ENCODE measurements around the gene LTB4R. TPM values are rescaled to one million over a fixed set of nuclear protein-coding genes. Genes with fewer than 3 reads are reported as not detected.

Gene LTB4R
- total RNA-seq, 1 experiment from 2014 or later, result 29.6 TPM

DNA sequence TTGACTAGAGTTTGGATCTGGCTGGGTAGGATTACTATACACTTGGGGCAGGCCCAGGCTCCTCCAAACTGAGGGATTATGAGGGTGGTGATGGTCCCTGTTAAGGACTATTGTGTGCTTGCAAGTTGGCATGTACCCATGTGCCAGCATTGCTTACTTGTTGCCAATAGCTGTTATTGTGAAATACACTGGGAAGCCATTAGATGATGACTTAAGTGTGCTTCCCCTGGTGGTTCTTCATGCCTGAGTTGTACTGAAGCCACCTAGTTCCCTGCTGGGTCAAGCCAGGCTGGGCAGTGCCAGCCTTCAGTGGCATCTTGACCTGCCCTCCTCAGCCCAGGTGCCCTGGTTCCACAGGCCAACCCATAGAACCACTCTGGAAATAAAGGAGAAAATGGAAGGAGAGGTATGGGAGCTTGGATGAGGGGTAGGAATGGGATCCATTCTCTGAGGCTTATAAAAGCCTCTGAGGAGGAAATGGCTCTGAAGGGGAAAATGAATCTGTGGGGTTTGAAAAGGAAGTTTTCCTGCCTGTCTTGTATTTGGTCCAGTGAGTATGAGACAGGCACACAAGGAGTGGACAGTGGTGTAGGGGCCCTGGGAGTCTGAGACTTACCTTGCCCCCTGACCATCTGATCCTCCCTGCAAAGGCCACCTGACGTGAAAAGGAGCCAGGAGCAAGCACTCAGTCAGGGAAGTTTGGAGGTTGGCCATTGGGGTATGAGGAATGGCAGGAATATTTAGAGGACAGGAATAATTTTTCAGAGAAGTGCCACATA lies 724 bp downstream of the LTB4R start:
- Histone ChIP-seq H3K4me1 (ENCODE audit: low read length) (peaks cover 29% of the 10 kb centered on the region), H3K9me3 (ENCODE audit: low read length) (no peaks in the 10 kb centered on the region), H3K27ac (ENCODE audit: low read length) (peak overlapping the region; percentile 33; the same call in 1 of the 2 replicates)

GRCh38 chr14:24312736-24313507 lies 1.6 kb downstream of the LTB4R start:
- Histone ChIP-seq H3K4me2 (ENCODE audit: low read depth, low read length, poor library complexity, severe bottlenecking) (peak overlapping the region; percentile 67), H3K4me1 (ENCODE audit: low read length) (peaks cover 29% of the 10 kb centered on the region), H3K27ac (ENCODE audit: low read length) (no peak overlapping the region), H3K27me3 (ENCODE audit: low read length) (no peaks in the 10 kb centered on the region), H3K36me3 (ENCODE audit: insufficient read depth, low read length) (peaks cover 17% of the 10 kb centered on the region; the same call in 1 of the 2 replicates), H3K9me2 (replicated peaks; ENCODE audit: insufficient read depth, low read length) (no peaks in the 10 kb centered on the region), H3K79me2 (ENCODE audit: low read length) (peaks cover 10% of the 10 kb centered on the region; the same call in 1 of the 2 replicates), H3K9ac (ENCODE audit: low read length) (peak overlapping the region; percentile 74; the same call in 1 of the 2 replicates), H2AFZ (ENCODE audit: low read length) (no peak overlapping the region), H4K20me1 (ENCODE audit: insufficient read depth, low read depth, low read length) (peaks cover 8% of the 10 kb centered on the region; the same call in 1 of the 2 replicates), H3K4me3 (ENCODE audit: low read length) (no peak overlapping the region; the same call in 1 of the 2 replicates), H3K9me3 (ENCODE audit: low read length) (no peaks in the 10 kb centered on the region)
- DNase-seq, result no peak

More for the DNA sequence above, 724 bp downstream of the LTB4R start:
- no peak for DNase-seq
- peak overlapping the region; percentile 64 for H3K4me3 ChIP-seq (ENCODE audit: low read length)
- H3K9me2 ChIP-seq (replicated peaks; ENCODE audit: insufficient read depth, low read length), result no peaks in the 10 kb centered on the region
- H3K9ac ChIP-seq (ENCODE audit: low read length), result peak overlapping the region; percentile 74
- H3K27me3 ChIP-seq (ENCODE audit: low read length), result no peaks in the 10 kb centered on the region
- H3K36me3 ChIP-seq (ENCODE audit: insufficient read depth, low read length), result peaks cover 17% of the 10 kb centered on the region; the same call in 1 of the 2 replicates
- H3K79me2 ChIP-seq (ENCODE audit: low read length), result peaks cover 10% of the 10 kb centered on the region; the same call in 1 of the 2 replicates
- peak overlapping the region; percentile 67 for H3K4me2 ChIP-seq (ENCODE audit: low read depth, low read length, poor library complexity, severe bottlenecking)
- no peak overlapping the region for H2AFZ ChIP-seq (ENCODE audit: low read length)
- no peaks in the 10 kb centered on the region; the same call in 1 of the 2 replicates for H4K20me1 ChIP-seq (ENCODE audit: insufficient read depth, low read depth, low read length)

DNA sequence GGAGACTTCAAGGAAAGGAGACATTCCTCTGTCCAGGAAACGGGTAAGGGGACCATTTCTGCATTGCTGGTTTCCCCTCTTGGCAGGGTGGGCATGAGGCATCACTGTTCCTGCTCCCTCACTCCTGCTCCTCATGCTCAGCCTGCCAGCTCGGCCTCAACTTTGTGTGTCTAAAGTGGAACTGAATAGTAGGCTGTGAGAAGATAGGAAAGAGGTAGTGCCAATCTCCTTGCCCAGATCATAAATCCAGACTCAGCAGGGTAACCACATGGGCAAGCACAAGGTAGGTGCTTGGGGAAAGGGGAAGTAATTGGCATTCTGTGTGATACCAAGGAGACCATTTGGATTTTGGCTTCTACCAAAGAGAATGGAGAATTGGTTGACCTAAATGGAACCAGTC lies 2.6 kb downstream of the LTB4R start:
- Histone ChIP-seq H3K9ac (ENCODE audit: low read length) (no peak overlapping the region), H4K20me1 (ENCODE audit: insufficient read depth, low read depth, low read length) (peaks cover 8% of the 10 kb centered on the region; the same call in 1 of the 2 replicates), H3K27ac (ENCODE audit: low read length) (no peak overlapping the region), H3K4me1 (ENCODE audit: low read length) (peaks cover 29% of the 10 kb centered on the region), H3K27me3 (ENCODE audit: low read length) (no peaks in the 10 kb centered on the region), H3K4me2 (ENCODE audit: low read depth, low read length, poor library complexity, severe bottlenecking) (no peak overlapping the region), H3K36me3 (ENCODE audit: insufficient read depth, low read length) (peaks cover 10% of the 10 kb centered on the region; the same call in 1 of the 2 replicates), H3K9me2 (replicated peaks; ENCODE audit: insufficient read depth, low read length) (no peaks in the 10 kb centered on the region), H3K79me2 (ENCODE audit: low read length) (peaks cover 4% of the 10 kb centered on the region; the same call in 1 of the 2 replicates), H3K4me3 (ENCODE audit: low read length) (no peak overlapping the region), H2AFZ (ENCODE audit: low read length) (no peak overlapping the region), H3K9me3 (ENCODE audit: low read length) (no peaks in the 10 kb centered on the region)
- no peak for DNase-seq

DNA sequence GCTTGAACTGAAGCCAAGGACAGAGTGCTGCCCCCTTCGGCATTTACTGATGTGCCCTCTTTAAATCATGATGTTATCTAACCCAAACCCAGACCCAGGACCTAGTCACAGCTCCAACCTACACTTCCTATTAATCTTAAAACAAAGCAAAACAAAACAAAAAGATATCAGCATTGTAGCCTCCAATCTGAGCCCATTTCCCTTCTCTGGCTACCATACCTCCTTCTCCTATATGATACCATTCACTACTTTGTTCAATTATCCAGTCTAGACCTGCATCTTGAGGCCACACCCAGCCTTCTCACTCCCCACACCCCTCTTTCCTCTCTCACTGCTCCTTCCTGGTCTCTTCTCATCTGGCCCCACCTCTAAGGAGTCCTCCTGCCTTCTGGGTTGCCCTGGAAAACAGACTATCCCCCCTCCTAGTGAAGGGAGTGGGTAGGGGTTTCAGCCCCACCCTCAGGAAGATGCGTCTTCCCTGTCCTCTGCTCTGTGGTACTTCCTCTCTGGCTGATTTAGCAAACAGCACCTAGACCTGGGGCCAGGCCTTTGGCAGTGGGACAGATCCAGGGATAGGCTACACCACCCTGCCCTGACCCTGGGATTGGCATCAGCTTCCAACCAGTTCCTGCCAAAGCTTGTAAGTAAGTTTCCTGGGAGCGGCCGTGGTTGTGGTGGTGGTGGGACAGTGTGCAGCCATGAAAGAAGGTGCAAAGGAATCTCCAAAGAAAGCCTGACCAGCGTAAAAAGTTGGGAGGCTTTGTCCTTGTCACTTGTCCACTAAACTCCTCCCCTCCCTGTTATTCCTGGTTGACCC lies 3.3 kb downstream of the LTB4R start:
- Histone ChIP-seq H3K4me2 (ENCODE audit: low read depth, low read length, poor library complexity, severe bottlenecking) (no peak overlapping the region), H3K9ac (ENCODE audit: low read length) (no peak overlapping the region), H3K9me2 (replicated peaks; ENCODE audit: insufficient read depth, low read length) (no peaks in the 10 kb centered on the region), H3K36me3 (ENCODE audit: insufficient read depth, low read length) (0 out of 2 replicates have a peak, but pooled peaks cover 3% of the 10 kb centered on the region), H2AFZ (ENCODE audit: low read length) (no peak overlapping the region), H3K9me3 (ENCODE audit: low read length) (no peaks in the 10 kb centered on the region), H3K4me1 (ENCODE audit: low read length) (peaks cover 24% of the 10 kb centered on the region), H3K27ac (ENCODE audit: low read length) (no peak overlapping the region), H3K4me3 (ENCODE audit: low read length) (no peak overlapping the region), H3K27me3 (ENCODE audit: low read length) (no peaks in the 10 kb centered on the region), H4K20me1 (ENCODE audit: insufficient read depth, low read depth, low read length) (peaks cover 8% of the 10 kb centered on the region; the same call in 1 of the 2 replicates), H3K79me2 (ENCODE audit: low read length) (peaks cover 4% of the 10 kb centered on the region; the same call in 1 of the 2 replicates)
- no peak for DNase-seq

DNA sequence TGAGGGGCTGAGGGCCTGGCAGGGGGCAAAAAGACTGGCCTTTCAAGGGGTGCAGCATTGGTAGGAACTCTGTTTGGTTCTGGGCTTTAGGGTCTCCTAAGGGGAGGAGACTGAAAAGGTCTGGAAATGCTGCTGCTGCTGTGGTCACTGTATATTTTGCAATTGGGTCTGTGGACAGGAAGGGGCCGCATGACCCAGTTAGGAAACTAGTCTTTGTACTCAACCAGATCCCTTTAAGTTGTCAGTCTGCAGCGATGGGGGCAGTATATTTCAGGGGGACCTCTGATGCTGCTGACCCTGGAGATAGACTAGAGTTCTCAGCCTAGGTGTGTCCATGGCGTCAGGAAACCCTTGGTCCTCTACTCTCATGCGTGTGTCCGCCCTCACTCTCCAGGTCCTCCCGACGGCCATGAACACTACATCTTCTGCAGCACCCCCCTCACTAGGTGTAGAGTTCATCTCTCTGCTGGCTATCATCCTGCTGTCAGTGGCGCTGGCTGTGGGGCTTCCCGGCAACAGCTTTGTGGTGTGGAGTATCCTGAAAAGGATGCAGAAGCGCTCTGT lies 4.0 kb downstream of the LTB4R start:
- Histone ChIP-seq H4K20me1 (ENCODE audit: insufficient read depth, low read depth, low read length) (peaks cover 8% of the 10 kb centered on the region; the same call in 1 of the 2 replicates), H3K4me3 (ENCODE audit: low read length) (no peak overlapping the region), H3K4me2 (ENCODE audit: low read depth, low read length, poor library complexity, severe bottlenecking) (no peak overlapping the region), H3K9me2 (replicated peaks; ENCODE audit: insufficient read depth, low read length) (no peaks in the 10 kb centered on the region), H3K9me3 (ENCODE audit: low read length) (no peaks in the 10 kb centered on the region), H2AFZ (ENCODE audit: low read length) (no peak overlapping the region), H3K9ac (ENCODE audit: low read length) (no peak overlapping the region), H3K27ac (ENCODE audit: low read length) (no peak overlapping the region), H3K27me3 (ENCODE audit: low read length) (no peaks in the 10 kb centered on the region), H3K4me1 (ENCODE audit: low read length) (peaks cover 16% of the 10 kb centered on the region), H3K79me2 (ENCODE audit: low read length) (peaks cover 4% of the 10 kb centered on the region; the same call in 1 of the 2 replicates), H3K36me3 (ENCODE audit: insufficient read depth, low read length) (0 out of 2 replicates have a peak, but pooled peaks cover 3% of the 10 kb centered on the region)
- no peak for DNase-seq

- Histone ChIP-seq H3K4me2 (ENCODE audit: low read depth, low read length, poor library complexity, severe bottlenecking) (no peak overlapping the region), H3K9ac (ENCODE audit: low read length) (no peak overlapping the region), H2AFZ (ENCODE audit: low read length) (no peak overlapping the region)
These were observed 4.7 kb downstream of the LTB4R start for GRCh38 chr14:24315807-24316596.

DNA sequence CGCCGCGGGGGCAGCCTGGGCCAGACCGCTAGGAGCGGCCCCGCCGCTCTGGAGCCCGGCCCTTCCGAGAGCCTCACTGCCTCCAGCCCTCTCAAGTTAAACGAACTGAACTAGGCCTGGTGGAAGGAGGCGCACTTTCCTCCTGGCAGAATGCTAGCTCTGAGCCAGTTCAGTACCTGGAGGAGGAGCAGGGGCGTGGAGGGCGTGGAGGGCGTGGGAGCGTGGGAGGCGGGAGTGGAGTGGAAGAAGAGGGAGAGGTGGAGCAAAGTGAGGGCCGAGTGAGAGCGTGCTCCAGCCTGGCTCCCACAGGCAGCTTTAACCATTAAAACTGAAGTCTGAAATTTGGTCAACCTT lies 5.3 kb downstream of the LTB4R start:
- no peak overlapping the region for H3K9ac ChIP-seq (ENCODE audit: low read length)
- 0 out of 2 replicates have a peak, but pooled peaks cover 3% of the 10 kb centered on the region for H3K36me3 ChIP-seq (ENCODE audit: insufficient read depth, low read length)
- no peaks in the 10 kb centered on the region for H3K9me3 ChIP-seq (ENCODE audit: low read length)
- no peak overlapping the region for H3K4me3 ChIP-seq (ENCODE audit: low read length)
- DNase-seq, result no peak
- no peaks in the 10 kb centered on the region for H3K27me3 ChIP-seq (ENCODE audit: low read length)
- no peak overlapping the region for H3K4me2 ChIP-seq (ENCODE audit: low read depth, low read length, poor library complexity, severe bottlenecking)
- H4K20me1 ChIP-seq (ENCODE audit: insufficient read depth, low read depth, low read length), result peaks cover 8% of the 10 kb centered on the region; the same call in 1 of the 2 replicates
- H3K4me1 ChIP-seq (ENCODE audit: low read length), result peaks cover 14% of the 10 kb centered on the region
- H2AFZ ChIP-seq (ENCODE audit: low read length), result no peak overlapping the region
- H3K79me2 ChIP-seq (ENCODE audit: low read length), result peaks cover 4% of the 10 kb centered on the region; the same call in 1 of the 2 replicates
- H3K27ac ChIP-seq (ENCODE audit: low read length), result no peak overlapping the region
- H3K9me2 ChIP-seq (replicated peaks; ENCODE audit: insufficient read depth, low read length), result no peaks in the 10 kb centered on the region

More at GRCh38 chr14:24315807-24316596, 4.7 kb downstream of the LTB4R start:
- peaks cover 14% of the 10 kb centered on the region for H3K4me1 ChIP-seq (ENCODE audit: low read length)
- H3K9me3 ChIP-seq (ENCODE audit: low read length), result no peaks in the 10 kb centered on the region
- H4K20me1 ChIP-seq (ENCODE audit: insufficient read depth, low read depth, low read length), result peaks cover 8% of the 10 kb centered on the region; the same call in 1 of the 2 replicates
- H3K79me2 ChIP-seq (ENCODE audit: low read length), result peaks cover 4% of the 10 kb centered on the region; the same call in 1 of the 2 replicates
- H3K27me3 ChIP-seq (ENCODE audit: low read length), result no peaks in the 10 kb centered on the region
- no peak for DNase-seq
- H3K4me3 ChIP-seq (ENCODE audit: low read length), result no peak overlapping the region
- no peaks in the 10 kb centered on the region for H3K9me2 ChIP-seq (replicated peaks; ENCODE audit: insufficient read depth, low read length)
- 0 out of 2 replicates have a peak, but pooled peaks cover 3% of the 10 kb centered on the region for H3K36me3 ChIP-seq (ENCODE audit: insufficient read depth, low read length)
- no peak overlapping the region for H3K27ac ChIP-seq (ENCODE audit: low read length)

All from Karpas-422 (cell line).